Astrocyte (in vitro differentiated cells and primary cell): ENCODE data around the gene DYNLRB2.

Experiments used
- CTCF ChIP-seq: IDR thresholded peaks from 2 replicates; pipeline ENCODE4 v1.5.1; 2011; ENCODE audit warnings: low read depth, mild to moderate bottlenecking, inconsistent platforms, low read length, moderate library complexity; ENCODE audit not compliant: insufficient read depth
- EZH2 ChIP-seq: IDR thresholded peaks from 2 replicates; pipeline ENCODE4 v1.6.1; 2012; ENCODE audit warnings: mild to moderate bottlenecking, low read length, inconsistent platforms; ENCODE audit not compliant: insufficient read depth

GRCh38 chr16:80526418-80527061 lies 14.3 kb upstream of the DYNLRB2 start:
- TF ChIP-seq CTCF (peak; percentile 96), EZH2 (no peak)
